Hematopoietic multipotent progenitor cell treated with erythropoietin and hydrocortisone succinate and interleukin-3 and kit ligand, for 15 days (in vitro differentiated cells): ENCODE measurements around the gene SNX10.

Source experiments
- DNase-seq: peaks from one replicate; pipeline ENCODE4 v3.0.0-alpha.2; 2015; ENCODE audit warnings: low spot score

The SNX10 gene

DNA sequence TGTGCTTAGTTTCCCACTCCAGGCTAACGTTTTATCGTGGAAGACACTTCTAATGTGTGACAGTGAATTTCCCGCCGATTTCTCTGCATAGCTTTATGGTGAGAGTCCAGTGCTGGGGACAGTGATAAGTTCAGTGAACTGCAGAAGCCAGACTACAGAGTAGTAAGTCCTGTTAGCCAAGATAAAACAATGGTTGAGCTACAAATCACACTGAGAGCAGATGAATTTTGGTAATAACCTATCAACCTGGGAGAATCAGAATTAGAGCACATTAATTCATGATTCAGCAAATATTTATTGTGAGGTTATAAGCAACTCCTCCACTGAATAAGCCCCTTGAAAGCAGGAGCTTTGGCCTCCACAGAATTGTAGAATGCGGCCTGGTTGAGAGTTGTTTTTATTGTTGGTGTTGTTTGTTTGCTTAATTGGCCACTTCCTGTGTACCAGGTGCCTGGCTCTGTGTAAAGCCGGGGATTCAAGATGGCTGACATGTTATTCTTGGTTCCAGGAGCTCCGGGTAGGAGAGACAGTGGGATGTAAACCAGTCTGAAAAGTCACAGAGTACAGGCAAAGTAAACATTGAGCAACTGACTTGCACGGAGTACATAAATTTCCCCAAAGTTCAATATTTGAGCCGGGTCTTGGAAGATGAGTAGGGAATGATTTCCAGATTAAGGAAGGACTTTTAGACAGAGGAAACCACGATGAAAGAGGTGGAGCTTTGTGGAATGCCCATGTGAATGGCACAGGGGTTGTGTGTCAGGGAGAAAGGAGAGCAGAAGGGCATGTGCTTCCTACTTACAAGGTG, 112.7 kb downstream of the SNX10 start:
- DNase-seq = no peak

DNA sequence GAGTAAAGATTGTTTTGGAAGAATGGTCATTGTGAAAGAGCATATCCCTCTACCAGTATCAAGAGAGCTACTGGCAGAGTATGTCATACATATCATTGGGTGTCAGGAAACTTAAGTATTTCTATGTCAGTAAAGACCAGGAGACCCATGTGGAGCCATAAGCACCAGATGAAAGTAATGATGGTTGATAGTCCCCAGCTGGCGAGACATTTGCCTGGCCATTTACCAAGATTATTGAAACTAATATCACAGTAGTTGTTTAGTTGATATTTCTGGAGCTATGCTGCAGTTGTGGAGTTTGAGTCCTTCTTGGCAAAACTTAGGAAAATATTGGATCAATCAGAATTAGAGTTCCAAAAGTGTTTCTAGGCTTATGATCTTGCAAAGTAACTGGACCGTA, 114.8 kb downstream of the SNX10 start:
- no peak for DNase-seq

DNA sequence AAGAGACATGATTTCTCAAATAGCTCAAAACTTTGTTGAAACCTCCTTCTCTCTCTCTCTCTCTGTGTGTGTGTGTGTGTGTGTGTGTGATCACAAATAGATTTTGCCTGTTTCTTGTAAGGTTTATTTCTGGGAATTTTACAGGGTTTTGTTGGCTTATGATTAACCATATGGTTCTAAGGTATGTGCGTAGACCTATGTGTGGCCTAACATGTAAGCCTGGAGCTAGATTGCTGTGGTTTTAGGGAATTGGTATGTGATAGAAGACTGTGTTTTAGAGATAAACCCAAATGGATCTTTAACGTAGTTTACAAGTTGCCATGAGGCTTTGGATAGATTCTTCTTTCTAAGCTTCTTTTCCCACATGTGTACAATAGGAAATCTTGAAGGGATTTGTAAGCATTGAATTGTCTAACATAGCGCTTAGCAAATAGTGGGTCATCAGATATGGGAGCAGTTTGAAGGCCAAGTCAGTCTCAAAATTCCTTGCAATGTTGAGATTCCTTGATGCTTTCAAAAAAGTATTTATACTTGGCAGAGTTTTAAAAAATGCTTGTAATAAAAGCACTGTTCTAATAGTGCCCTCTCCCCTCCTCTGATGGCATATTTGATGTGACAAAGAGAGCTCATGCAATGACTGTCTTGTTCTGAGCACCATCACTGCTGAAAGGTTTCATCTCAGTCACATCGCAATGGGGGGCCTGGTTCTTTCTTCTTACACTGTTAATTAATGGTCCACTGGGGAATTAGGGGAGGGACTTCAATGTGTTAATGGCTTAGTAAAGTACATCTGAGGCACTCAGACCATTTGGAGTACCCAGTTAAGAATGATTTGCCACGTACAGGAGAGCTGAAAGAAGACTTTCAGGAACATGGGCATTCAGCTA, 118.2 kb downstream of the SNX10 start:
- no peak for DNase-seq

DNA sequence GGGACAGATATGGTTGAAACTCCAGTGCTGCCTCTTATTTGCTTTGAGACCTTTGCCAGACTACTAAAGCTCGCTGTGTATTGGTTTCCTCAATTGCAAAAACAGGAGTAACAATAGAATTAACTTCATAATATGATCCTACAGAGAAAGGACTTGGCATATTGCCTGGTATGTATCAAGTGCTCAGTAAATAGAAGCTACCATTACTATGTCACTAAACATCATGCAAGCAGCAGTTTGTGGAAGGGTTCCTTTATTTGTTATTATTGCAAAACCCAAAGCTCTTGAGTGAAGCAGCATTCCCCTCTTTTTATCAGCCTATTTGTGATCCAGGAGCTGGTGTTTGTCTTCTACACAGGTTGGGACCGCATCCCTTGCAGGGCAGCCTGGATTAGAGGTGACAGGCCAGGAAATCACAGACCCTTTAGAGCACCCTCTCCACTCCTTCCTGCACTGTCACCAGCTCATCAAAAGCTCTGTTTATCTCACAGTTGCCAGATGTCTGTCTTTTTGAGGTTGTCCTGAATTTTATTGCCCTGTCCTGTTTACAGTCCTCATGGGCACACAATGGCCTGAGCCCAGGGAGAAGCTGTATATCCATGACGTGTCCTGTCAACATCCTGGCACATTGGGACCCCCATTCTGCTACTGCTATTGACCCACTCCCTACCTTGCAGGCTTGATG, 121.5 kb downstream of the SNX10 start:
- no peak for DNase-seq

DNA sequence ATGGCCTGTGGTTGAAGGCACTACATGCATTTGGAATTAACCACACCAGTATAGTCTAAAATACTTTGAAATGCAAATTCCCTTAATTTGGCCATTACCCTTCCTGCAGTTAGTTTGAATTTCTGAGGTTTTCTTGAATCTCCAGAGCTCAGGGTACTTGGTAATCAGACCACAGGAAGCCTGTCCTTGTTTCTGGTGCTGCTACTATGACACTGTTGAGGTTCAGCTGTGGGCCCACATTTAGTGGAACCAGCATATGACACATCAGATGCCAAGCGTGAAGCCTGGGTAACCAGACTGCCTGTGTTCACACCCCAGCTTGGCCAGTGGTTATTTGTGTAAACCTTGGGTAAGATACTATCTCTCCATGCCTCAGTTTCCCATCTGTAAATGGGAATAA, 124.3 kb downstream of the SNX10 start:
- no peak for DNase-seq

DNA sequence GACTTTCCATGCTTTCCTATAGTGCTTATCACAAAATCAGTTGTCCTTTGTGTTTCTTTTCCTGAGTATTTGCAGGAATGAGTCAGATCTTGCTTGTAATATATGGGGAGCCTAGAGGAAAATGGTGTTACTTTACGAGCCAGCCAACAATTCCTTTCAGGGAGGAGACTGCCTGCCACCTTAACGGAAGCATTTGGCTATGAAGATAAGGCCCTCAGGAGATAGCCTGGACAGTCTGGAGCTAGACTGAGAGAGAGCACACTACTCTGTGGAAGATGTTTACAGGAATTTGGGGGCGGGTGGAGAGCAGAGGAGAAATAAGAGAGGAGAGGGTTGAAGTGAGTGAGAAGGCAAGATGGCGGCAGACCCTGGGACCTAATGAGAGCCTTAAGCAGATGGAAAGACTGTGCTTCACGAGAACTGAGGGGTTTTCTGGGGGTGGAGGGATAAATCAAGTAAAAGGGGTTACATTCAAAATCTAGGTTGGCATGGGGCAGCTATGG, 126.3 kb downstream of the SNX10 start:
- no peak for DNase-seq

DNA sequence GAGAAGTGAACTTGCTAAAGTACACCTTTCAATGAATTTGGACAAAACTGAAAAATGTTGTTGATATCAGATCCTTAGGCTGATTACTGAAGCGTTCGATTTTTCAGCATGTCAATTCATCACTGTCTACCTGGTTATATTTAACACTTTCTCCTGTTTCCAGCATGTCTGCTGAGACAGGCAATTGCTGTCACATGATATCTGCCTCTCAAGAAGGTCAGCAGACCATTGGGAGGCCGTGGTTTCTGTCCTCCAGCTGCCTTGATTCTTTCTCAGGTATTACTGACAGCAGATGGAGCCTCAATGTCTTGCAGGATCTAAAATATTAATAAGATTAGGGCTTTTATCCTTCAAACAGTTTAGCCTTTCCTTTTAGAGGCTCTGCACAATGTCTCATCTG, 127.5 kb downstream of the SNX10 start:
- DNase-seq = no peak

DNA sequence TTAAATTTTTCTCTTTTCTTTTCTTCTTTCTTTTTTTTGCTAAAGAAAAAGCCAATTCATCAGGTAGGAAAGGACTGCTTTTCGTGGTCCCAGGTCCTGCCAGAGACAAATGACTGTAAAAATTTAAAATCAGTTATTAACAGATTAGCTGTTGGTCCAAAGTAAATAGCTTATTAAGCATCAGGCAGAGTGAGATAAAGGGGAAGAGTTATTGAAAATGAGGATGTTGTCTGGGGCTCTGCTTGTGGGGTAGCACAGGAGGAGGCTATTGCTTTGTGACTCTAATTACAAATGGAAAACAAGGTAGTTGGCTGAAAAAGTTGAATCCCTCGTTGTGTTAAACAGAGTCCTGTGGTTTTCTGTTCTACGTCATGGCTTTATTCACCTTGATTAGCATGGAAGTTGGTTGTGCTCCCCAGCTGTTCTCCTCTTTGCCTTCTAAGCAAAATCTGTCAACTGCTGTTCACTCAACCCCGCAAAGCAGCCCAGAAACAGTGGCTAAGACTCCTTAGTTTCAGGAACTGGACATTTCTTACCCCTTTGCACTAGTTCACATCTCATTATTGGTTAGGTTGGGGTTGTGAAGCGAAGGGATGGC, 128.9 kb downstream of the SNX10 start:
- no peak for DNase-seq

DNA sequence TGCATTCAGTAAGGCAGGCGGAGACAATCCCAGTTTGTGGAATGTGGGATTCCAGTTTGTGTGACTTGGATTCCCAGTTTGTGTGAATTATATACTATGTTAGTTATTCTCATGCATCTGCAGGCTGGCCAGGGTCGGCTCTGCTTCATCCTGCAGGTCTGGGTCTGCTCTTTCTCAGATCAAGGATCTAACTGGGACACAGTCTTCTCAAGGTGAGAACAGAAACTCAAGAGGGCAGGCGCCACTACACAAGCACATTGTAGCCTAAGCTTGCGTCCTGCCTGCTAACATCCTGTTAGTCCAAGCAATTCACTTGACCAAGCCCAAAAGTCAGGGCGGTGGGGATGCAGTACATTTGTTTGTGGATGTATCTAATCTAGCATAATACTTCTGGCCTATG, 131.1 kb downstream of the SNX10 start:
- DNase-seq = no peak

DNA sequence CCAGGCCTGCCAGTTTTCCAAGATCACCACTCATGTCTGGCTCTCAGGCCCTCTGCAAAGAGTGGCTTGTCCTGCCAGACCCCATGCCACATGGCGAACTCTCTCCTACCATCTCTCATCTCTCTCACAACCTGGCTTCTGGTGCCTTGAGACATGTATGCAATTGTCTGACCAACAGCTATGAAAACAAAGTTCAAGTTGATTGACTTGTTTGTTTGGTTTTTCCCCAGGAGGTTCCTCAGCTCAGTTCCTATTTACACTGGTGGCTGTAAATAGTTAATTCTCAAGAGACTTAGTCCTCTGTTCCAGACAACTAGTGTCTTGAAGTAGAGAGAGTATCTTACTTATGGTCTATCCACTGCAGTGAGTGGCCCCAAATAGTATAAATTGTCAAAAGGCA, 131.8 kb downstream of the SNX10 start:
- DNase-seq = no peak
